ENCODE results near the gene GLRA3. TPM values are rescaled to one million over a fixed set of nuclear protein-coding genes. Genes with fewer than 3 reads are reported as not detected.
"Not testable (repeated sequence)": the region's sequence is repeated elsewhere in the genome, so short reads cannot be mapped to it uniquely, and the experiment has no call there.

GLRA3 gene
- total RNA-seq, 1 donor from 2014 or later = not detected

DNA sequence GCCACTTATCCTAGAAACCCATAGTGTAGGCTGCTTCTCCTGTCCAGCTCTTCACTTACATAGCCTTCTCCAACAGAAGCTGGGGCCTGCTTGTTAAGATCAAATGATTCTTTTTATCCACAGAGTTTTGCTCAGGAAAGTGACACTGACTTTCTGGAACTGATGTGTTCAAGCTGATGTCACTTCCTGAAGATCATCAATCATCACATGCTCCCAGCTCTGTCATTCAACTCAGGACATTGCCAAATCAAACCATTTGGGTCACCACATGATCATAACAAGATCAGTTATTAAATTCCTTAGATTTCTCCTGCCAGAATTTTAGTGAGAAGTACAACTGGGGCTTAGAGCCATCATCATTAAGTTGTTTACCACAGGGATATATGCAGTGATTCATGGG is 39.4 kb downstream of the GLRA3 start:
- no peak for DNase-seq (ENCODE audit: low read depth)
- TF ChIP-seq, protein P1, sequence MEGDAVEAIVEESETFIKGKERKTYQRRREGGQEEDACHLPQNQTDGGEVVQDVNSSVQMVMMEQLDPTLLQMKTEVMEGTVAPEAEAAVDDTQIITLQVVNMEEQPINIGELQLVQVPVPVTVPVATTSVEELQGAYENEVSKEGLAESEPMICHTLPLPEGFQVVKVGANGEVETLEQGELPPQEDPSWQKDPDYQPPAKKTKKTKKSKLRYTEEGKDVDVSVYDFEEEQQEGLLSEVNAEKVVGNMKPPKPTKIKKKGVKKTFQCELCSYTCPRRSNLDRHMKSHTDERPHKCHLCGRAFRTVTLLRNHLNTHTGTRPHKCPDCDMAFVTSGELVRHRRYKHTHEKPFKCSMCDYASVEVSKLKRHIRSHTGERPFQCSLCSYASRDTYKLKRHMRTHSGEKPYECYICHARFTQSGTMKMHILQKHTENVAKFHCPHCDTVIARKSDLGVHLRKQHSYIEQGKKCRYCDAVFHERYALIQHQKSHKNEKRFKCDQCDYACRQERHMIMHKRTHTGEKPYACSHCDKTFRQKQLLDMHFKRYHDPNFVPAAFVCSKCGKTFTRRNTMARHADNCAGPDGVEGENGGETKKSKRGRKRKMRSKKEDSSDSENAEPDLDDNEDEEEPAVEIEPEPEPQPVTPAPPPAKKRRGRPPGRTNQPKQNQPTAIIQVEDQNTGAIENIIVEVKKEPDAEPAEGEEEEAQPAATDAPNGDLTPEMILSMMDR (conservative IDR thresholded peaks at IDR 0.05; ENCODE audit: low read depth, low read length) = no peak
- no peak overlapping the region for H3K4me3 ChIP-seq (ENCODE audit: low read depth, low read length)

DNA sequence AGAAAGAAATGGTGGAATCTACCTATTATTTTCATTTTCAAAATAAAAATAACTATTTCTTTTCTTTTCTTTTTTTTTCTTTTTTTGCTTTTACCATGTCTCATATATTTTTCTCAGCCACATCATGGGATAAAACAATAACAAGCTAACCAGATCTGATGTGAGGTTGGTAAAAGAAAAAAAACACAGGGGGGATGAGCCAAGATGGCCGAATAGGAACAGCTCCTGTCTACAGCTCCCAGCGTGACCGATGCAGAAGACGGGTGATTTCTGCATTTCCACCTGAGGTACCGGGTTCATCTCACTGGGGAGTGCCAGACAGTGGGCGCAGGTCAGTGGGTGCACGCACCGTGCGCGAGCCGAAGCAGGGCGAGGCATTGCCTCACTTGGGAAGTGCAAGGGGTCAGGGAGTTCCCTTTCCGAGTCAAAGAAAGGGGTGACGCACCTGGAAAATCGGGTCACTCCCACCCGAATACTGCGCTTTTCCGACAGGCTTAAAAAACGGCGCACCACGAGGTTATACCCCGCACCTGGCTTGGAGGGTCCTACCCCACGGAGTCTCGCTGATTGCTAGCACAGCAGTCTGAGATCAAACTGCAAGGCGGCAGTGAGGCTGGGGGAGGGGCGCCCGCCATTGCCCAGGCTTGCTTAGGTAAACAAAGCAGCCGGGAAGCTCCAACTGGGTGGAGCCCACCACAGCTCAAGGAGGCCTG is 50.6 kb downstream of the GLRA3 start:
- DNase-seq (ENCODE audit: low read depth); H3K4me3 ChIP-seq (ENCODE audit: low read depth, low read length): not testable (repeated sequence)

GRCh38 chr4:174775366-174775765 is 53.7 kb downstream of the GLRA3 start:
- DNase-seq (ENCODE audit: low read depth) = no peak
- TF ChIP-seq, protein P1 (conservative IDR thresholded peaks at IDR 0.05; ENCODE audit: low read depth, low read length) = no peak

GRCh38 chr4:174764105-174764729 is 64.8 kb downstream of the GLRA3 start:
- TF ChIP-seq, protein P1 (conservative IDR thresholded peaks at IDR 0.05; ENCODE audit: low read depth, low read length) = peak; percentile 65
- DNase-seq (ENCODE audit: low read depth) = peak; percentile 29
- no peak overlapping the region for H3K4me3 ChIP-seq (ENCODE audit: low read depth, low read length)

More at GRCh38 chr4:174775366-174775765, 53.7 kb downstream of the GLRA3 start:
- H3K4me3 ChIP-seq (ENCODE audit: low read depth, low read length) = no peak overlapping the region

- DNase-seq (ENCODE audit: low read depth) = peak; percentile 9
- H3K4me3 ChIP-seq (ENCODE audit: low read depth, low read length) = no peak overlapping the region
- TF ChIP-seq, protein P1 (conservative IDR thresholded peaks at IDR 0.05; ENCODE audit: low read depth, low read length) = no peak
Measured at GRCh38 chr4:174763454-174764104, 65.5 kb downstream of the GLRA3 start.

GRCh38 chr4:174761451-174761850 is 67.6 kb downstream of the GLRA3 start:
- DNase-seq (ENCODE audit: low read depth) = no peak

DNA sequence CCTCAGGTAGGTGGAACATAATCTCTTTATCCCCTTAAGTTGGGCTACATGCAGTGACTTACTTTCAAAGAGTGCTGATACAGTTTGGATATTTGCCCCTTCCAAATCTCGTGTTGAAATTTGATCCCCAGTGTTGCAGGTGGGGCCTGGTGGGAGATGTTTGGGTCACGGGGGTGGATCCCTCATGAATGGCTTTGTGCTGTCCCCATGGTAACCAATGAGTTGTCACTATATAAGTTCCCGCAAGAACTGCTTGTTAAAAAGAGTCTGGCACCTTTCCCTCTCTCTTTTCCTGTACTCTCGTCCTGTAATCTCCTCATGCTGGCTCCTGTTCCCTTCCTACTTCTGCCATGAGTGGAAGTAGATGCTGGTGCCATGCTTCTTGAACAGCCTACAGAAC is 71.3 kb downstream of the GLRA3 start:
- H3K4me3 ChIP-seq (ENCODE audit: low read depth, low read length) = no peak overlapping the region
- TF ChIP-seq, protein P1 (conservative IDR thresholded peaks at IDR 0.05; ENCODE audit: low read depth, low read length) = no peak
- DNase-seq (ENCODE audit: low read depth) = no peak

More at GRCh38 chr4:174761451-174761850, 67.6 kb downstream of the GLRA3 start:
- no peak overlapping the region for H3K4me3 ChIP-seq (ENCODE audit: low read depth, low read length)
- TF ChIP-seq, protein P1 (conservative IDR thresholded peaks at IDR 0.05; ENCODE audit: low read depth, low read length) = no peak

Data from epithelial cell of proximal tubule (primary cell).